ENCODE results near the gene KIF2C.
A peak's percentile ranks its signal among the peaks of the same experiment; 100 is the strongest.
"Not testable (repeated sequence)": the region's sequence is repeated elsewhere in the genome, so short reads cannot be mapped to it uniquely, and the experiment has no call there.

Gene KIF2C

DNA sequence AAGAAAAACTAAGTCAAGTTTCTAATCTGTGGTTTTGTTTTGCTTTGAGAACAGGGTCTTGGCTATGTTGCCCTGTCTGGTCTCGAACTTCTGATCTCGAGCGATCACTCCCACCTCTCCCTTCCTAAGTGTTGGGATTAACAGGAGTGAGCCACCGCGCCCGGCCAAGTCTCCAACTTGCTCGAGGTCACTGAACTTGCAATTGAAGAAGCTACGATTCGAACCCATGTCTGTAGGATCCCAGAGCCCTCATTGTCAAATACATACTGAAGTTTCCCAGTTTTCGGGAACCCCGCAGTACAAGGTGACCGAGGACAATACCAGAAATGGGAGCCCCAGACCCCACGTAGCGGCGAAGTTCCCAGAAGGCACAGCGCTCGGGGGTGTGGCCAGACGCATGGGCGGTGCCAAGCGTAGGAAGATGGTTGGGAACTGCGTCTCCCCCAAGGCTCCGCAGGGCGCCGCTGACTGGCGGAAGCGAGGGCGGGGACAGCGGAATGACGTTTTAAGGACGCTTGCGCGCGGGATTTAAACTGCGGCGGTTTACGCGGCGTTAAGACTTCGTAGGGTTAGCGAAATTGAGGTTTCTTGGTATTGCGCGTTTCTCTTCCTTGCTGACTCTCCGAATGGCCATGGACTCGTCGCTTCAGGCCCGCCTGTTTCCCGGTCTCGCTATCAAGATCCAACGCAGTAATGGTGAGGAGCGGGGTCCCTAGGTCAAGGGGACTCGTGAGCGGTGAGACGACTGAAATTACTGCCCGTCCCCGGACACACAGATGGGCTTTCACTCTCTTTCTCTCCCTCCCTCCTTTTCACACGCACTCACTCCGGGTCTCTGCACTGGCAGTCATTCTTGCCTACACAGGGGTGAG is at the start of gene KIF2C:
KIF2C (plus strand) TSS at position 531 of the 872 bp plus-strand sequence; CDS start at position 627, 96 bp downstream.
- peak; percentile 96 for DNase-seq

- no peak for DNase-seq
Observed at GRCh38 chr1:44693159-44693558, 46.5 kb upstream of the KIF2C start.

GRCh38 chr1:44693900-44694299 is 45.7 kb upstream of the KIF2C start:
- no peak for DNase-seq

- DNase-seq, result no peak
Observed at GRCh38 chr1:44694863-44695478, 44.7 kb upstream of the KIF2C start.

DNA sequence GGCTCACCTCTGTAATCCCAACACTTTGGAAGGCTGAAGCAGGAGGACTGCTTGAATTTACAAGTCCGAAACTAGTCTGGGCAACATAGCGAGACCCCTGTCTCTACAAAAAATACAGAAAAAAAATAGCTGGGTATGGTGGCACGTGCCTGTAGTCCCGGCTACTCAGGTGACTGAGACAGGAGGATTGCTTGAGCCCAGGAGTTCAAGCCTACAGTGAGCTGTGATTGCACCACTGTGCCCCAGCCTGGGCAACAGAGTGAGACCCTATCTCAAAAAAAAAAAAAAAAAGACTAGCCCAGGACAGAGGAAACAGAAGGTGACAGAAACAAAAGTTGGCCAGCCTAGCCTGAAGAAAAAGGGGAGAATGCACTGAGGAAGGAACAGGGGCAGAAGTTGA is 44.0 kb upstream of the KIF2C start:
- DNase-seq, result no peak

DNA sequence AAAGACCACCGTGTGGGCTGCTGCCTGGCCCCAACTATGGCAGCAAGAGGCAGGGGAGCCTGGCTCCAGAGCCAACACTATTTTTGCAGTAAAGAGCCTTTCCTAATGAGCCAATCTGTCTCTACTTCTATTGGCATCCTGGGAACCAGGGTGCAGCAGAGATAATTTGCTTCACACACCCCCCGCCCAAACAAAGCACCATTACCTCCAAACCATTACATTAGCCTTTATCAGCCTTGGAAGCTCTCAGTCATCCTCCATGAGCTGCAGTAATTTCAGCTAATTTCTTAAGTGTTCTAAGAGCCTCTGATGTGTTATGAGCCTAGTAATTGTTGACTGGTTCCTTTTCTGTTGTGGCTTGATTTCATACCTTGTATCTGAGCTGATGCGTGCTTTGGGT is 43.5 kb upstream of the KIF2C start:
- DNase-seq, result no peak

- DNase-seq, result no peak
Observed at GRCh38 chr1:44696789-44697345, 42.8 kb upstream of the KIF2C start.

- no peak for DNase-seq
Observed at GRCh38 chr1:44698138-44698537, 41.5 kb upstream of the KIF2C start.

DNA sequence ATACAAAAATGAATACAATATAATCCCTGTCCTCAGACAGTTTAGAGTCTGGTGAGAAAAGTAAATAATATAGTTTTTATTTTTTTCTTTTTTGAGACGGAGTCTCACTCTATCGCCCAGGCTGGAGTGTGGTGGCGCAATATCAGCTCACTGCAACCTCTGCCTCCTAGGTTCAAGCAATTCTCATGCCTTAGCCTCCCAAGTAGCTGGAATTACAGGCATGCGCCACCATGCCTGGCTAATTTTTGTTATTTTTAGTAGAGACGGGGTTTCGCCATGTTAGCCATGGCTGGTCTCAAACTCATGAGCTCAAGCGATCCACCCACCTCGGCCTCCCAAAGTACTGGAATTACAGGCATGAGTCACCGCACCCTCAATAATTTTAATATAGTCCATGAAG is 40.3 kb upstream of the KIF2C start:
- not testable (repeated sequence) for DNase-seq

DNA sequence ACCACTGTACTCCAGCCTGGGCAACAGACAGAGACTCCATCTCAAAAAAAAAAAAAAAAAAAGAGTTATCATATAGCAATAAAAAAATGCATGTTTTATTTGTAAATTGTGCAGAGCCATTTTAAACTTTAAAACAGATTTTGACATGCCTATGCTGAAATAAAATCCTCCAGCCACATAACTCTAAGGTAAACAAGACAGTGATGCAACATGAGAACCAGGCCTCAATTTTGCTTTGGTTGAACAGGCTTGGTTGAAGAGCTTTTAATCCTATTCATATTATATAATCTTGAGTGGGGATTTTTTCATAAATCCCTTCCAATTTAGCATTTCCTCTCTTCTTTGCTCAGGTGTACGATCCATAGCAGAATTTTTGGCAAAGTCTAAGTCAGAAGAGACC is 39.1 kb upstream of the KIF2C start:
- DNase-seq, result no peak

DNA sequence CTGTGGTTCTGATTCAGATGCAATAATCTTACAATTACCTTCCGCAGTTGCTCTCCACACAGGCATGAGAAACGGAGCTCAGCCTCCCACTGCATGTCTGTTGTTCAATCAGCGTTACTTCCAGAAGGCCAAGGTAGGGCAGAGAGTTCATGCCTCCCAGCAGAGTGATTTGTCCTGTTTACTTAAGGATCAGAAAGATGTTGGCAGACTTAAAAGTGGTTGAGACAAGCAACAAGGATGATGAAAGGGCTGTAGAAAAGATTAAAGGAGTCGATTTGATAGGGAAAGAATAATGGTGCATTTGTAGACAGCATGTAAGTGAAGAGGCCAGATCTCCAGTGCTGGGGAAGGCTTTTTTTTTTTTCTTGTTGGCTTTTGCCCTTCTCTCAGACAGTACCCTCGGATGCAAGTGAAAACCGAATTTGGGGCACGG is 38.5 kb upstream of the KIF2C start:
- no peak for DNase-seq

DNA sequence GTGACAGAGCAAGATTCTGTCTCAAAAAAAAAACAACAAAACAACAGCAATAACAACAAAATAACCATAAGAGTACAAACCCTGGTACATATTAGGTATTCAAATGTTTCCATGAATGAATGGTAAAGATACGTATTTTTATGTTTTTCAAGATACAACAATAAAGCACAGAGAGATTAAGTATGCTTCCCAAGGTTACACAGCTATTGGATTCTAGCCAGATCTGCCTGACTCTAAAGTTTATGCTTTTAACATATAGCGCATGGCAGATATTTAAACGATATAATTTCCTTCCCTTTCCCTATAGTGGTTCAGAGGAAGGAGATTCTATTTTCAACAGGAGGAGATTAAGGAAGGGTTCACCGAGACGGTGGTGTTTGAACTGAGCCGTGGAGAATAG is 34.2 kb upstream of the KIF2C start:
- DNase-seq, result no peak

- DNase-seq, result no peak
Observed at GRCh38 chr1:44705938-44706337, 33.7 kb upstream of the KIF2C start.

DNA sequence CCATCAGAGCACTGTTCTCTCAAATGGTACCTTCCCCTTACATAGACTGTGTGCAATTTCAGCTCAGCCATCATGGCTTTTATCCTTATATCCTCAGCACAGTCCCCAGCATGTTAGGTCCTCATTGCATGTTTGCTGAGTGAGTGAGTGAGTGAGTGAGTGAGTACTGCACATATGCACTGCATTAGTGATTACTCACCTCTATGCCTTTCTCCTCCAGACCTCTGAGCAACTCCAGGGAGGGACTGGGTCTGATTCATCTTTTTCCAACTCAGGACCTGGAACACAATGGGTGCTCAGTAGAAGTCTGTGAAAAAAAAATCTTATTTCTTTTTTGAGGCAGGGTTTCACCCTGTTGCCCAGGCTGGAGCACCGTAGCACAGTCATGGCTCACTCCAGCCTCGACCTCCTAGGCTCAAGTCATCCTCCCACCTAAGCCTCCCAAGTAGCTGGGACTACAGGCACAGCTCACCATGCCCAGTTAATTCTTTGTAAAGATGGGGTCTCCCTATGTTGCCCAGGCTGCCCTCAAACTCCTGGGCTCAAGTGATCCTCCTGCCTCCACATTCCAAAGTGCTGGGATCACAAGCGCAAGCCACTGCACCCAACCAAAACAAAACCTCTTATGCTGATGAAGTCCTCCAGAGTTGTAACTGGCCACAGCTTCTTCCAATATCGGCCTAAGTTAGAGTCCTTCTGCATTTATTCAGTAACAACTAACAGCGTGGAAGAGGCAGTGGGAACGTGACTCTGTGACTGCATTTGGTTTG is 32.3 kb upstream of the KIF2C start:
- no peak for DNase-seq

DNA sequence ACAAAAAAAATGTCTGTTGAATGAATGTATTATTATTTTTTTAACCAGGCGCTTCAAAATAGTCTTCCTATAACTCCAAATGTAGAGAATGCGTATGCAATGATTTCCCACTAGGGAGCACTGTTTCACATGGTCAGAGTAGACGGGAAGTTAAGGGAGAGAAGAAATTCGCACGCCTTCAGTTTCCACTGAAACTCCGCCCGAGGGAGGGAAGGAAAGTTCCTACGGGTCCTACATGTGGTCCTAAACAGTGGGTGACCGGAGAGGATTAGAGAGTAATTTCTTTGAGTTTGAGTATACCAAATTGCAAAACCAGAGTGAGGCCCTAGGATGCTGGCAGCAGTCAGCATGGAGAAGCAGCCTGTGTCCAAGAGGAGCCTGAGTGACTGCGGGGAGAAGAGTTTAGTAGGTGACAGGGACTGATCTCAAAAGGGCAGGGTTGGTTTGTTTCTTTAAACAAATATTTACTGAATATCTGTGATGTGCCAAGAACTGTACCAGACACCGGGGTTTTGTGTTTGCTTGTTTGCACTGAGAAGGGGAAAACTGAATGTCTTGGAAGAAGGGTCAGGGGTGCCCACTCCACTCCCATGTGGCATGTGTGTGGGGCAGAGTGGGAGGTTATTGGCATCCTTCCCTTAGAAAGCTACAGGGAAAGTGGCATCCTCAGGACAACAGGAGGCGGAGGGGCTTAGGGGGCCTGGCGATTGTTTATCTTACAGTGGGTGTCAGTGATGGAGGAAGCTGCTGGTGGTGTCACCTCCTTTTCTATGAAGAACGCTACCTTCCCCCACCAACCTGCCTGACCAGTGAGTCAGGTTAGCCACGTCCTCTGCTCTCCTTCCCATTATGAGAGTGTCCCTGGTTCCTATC is 31.4 kb upstream of the KIF2C start:
- DNase-seq, result no peak

DNA sequence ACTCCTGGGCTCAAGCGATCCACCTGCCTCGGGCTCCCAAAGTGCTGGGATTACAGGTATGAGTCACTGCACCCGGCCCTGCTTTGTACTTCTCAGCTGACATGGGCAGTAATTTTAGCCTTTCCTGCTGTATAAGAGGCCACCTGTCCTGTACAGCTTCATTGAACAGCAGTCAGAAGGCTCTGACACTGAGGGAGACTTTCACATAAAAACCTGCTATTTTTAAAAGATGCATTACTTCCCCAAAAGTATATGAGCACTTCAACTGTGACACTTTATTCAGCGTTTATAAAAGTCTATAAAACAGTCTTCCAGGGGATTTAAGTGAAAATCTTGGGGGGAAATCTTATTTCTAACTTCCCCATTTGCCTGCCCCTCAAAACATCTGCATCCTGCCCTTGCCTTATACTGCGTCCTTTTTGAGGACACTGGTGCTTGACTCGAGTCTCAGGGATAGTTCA is 26.3 kb upstream of the KIF2C start:
- no peak for DNase-seq

DNA sequence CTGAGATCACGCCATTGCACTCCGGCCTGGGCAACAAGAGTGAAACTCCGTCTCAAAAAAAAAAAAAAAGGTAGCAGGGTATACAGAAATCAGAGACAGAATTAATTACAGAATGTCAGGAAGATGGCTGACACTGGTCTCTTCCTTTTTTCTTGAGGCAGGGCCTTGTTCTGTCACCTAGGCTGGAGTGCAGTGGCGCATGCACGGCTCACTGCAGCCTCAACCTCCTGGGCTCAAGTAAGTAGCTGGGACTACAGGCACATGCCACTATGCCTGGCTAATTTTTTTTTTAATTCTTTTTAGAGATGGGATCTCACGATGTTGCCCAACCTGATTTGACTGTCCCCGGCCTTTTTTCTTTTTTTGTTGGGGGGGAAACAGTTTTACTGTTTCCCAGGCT is 25.1 kb upstream of the KIF2C start:
- no peak for DNase-seq

- DNase-seq, result peak; percentile 75
Observed at GRCh38 chr1:44714944-44715571, 24.6 kb upstream of the KIF2C start.

DNA sequence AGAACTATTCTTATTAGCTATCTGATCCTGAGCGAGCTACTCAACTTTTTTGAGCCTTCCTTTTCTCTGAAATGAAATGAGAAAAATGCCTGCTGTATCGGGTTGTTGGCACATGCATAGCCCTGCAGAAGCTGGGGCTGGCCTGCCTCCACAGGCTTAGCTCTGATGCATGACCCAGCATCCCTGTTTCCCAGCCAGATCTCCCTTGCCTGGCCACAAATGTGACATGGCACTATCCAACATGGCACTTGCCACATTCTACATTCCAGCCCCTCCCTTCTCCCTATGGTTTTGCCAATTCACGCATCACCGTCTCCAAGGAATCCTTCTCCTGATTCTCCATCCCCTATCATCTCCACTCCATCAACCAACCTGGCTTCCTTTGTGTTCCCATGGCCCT is 22.5 kb upstream of the KIF2C start:
- no peak for DNase-seq

- no peak for DNase-seq
Observed at GRCh38 chr1:44717653-44718052, 22.0 kb upstream of the KIF2C start.

DNA sequence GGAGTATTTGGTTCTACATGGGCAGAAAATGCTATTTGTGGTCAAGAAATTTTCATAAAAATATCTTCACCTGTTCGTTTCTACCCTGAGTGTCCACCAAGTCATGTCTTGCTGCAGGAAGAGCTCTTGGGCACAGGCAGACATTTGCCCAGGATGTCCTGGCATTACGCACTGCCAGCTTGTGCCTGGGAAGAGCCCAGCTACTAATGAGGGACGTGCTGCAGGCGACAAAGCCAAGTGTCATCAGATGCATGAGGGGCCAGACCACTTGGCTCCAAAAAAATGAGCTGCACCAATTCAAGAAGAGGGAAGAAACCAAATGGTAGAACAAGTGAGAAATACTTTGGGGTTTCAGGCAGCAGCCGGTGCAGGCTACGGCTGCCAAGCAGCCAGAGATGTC is 21.5 kb upstream of the KIF2C start:
- DNase-seq, result no peak

DNA sequence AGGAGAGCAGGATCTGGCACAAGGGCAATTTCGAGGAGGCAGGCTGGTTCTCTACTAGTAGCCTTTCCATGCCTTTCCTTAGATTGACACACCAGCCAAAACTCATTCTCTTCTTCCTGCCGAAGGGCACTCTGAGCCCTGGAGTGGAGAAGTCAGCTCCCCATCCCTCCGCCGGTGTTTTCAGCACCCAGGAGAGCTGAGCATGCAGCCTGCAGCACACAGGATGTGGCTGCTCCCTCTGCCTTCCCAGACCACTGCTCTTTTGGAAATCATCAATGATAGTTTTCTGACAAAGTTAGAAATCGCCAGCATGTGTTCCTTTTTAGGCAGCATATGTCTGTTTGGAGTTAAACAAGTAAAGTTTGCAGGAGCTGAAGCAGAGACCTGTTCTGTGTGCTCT is 20.3 kb upstream of the KIF2C start:
- DNase-seq, result no peak
